CD14-positive monocyte (primary cell): ENCODE results near the gene RMND5B. TPM values are rescaled to one million over a fixed set of nuclear protein-coding genes. Genes with fewer than 3 reads are reported as not detected.

ENCODE experiments used
- DNase-seq, 3 donors: peaks; one replicate each; pipeline ENCODE4 v3.0.0-alpha.2; 2011 to 2022
- H2AFZ ChIP-seq: 2 replicates; pipeline ENCODE4 v1.6.0; 2012; ENCODE audit warnings: mild to moderate bottlenecking, low read depth, low read length, inconsistent platforms; ENCODE audit not compliant: insufficient read depth, poor library complexity, severe bottlenecking
- H3K27ac ChIP-seq, 2 donors: 1 replicate in 1 of 2; 2 replicates in 1 of 2; pipeline ENCODE4 v1.5.1; 2012 to 2013; ENCODE audit warnings: low read length in 2 of 2, control low read depth in 1 of 2, inconsistent platforms in 1 of 2, low read depth in 1 of 2, mild to moderate bottlenecking in 1 of 2
- H3K27me3 ChIP-seq, 2 donors: one replicate each; pipeline versions ENCODE4 v1.6.0 to v1.6.1; 2011 to 2013; ENCODE audit warnings: low read length in 2 of 2; ENCODE audit not compliant: control insufficient read depth in 2 of 2, insufficient read depth in 2 of 2
- H3K36me3 ChIP-seq, 2 donors: replicated peaks in 1 of 2; 1 replicate in 1 of 2; 2 replicates in 1 of 2; pipeline versions ENCODE4 v1.5.1 to v1.6.1; 2012 to 2013; ENCODE audit warnings: low read length in 2 of 2, control low read depth in 1 of 2, inconsistent platforms in 1 of 2, mild to moderate bottlenecking in 1 of 2; ENCODE audit not compliant: insufficient read depth in 2 of 2, control insufficient read depth in 1 of 2
- H3K4me1 ChIP-seq, 2 donors: 1 replicate in 1 of 2; 2 replicates in 1 of 2; pipeline versions ENCODE4 v1.5.1 to v1.6.1; 2012 to 2013; ENCODE audit warnings: low read length in 2 of 2, control low read depth in 1 of 2, inconsistent platforms in 1 of 2, mild to moderate bottlenecking in 1 of 2, moderate library complexity in 1 of 2; ENCODE audit not compliant: insufficient read depth in 2 of 2, control insufficient read depth in 1 of 2
- H3K4me2 ChIP-seq: replicated peaks from 2 replicates; pipeline ENCODE3; 2012; ENCODE audit warnings: low read length, moderate library complexity, mild to moderate bottlenecking; ENCODE audit not compliant: poor library complexity, severe bottlenecking; ENCODE audit errors: extremely low read depth
- H3K4me3 ChIP-seq, 3 experiments: fragments of 200-600 bp in 1 of 3; sonication (generic) in 1 of 3; replicated peaks in 1 of 3; 1 replicate in 2 of 3; 2 replicates in 1 of 3; pipeline ENCODE4 v1.5.1; 2011 to 2013; ENCODE audit warnings: low read length in 3 of 3, mild to moderate bottlenecking in 3 of 3, control low read depth in 2 of 3, low read depth in 2 of 3, inconsistent platforms in 1 of 3, moderate library complexity in 1 of 3
- H3K79me2 ChIP-seq: 2 replicates; pipeline ENCODE4 v1.6.0; 2012; ENCODE audit warnings: mild to moderate bottlenecking, control low read depth, inconsistent platforms, low read length, moderate library complexity; ENCODE audit not compliant: insufficient read depth
- H3K9ac ChIP-seq: 2 replicates; pipeline ENCODE4 v1.6.0; 2017; ENCODE audit warnings: low read length, mild to moderate bottlenecking; ENCODE audit not compliant: insufficient read depth, poor library complexity, severe bottlenecking
- H3K9me3 ChIP-seq, 2 donors: replicated peaks in 1 of 2; 1 replicate in 1 of 2; 2 replicates in 1 of 2; pipeline versions ENCODE4 v1.5.1 to v1.6.1; 2012 to 2013; ENCODE audit warnings: low read length in 2 of 2, control low read depth in 1 of 2; ENCODE audit not compliant: control insufficient read depth in 1 of 2, insufficient read depth in 1 of 2
- H4K20me1 ChIP-seq: 2 replicates; pipeline ENCODE4 v1.6.0; 2012; ENCODE audit warnings: mild to moderate bottlenecking, low read length, control low read depth, moderate library complexity; ENCODE audit not compliant: insufficient read depth
- H3K27ac Mint-ChIP-seq, 7 donors: one replicate each; pipeline ENCODE4 v1.8.0; 2020; ENCODE audit warnings: mild to moderate bottlenecking in 7 of 7, mixed read lengths in 7 of 7, moderate library complexity in 6 of 7, inconsistent platforms in 2 of 7
- H3K27me3 Mint-ChIP-seq, 3 donors: one replicate each; pipeline ENCODE4 v1.8.0; 2021 to 2022; ENCODE audit warnings: low read depth in 3 of 3, mild to moderate bottlenecking in 3 of 3, mixed read lengths in 3 of 3, moderate library complexity in 3 of 3, inconsistent platforms in 1 of 3
- H3K36me3 Mint-ChIP-seq, 2 donors: one replicate each; pipeline ENCODE4 v1.8.0; 2020; ENCODE audit warnings: mixed read lengths in 2 of 2, inconsistent platforms in 1 of 2, mild to moderate bottlenecking in 1 of 2
- H3K4me1 Mint-ChIP-seq: one replicate; pipeline ENCODE4 v1.8.0; 2020; ENCODE audit warnings: mild to moderate bottlenecking, mixed read lengths
- H3K4me3 Mint-ChIP-seq, 2 donors: one replicate each; pipeline ENCODE4 v1.8.0; 2020; ENCODE audit warnings: mild to moderate bottlenecking in 2 of 2, mixed read lengths in 2 of 2, moderate library complexity in 1 of 2
- H3K9me3 Mint-ChIP-seq, 7 donors: one replicate each; pipeline ENCODE4 v1.8.0; 2020 to 2022; ENCODE audit warnings: mixed read lengths in 7 of 7, mild to moderate bottlenecking in 6 of 7, moderate library complexity in 6 of 7, inconsistent platforms in 2 of 7
- WGBS: methylation state at CpG from one replicate; pipeline ENCODE4 v1.1.5; 2013; ENCODE audit warnings: missing lambda C conversion rate; ENCODE audit not compliant: insufficient coverage; 5-methylcytosine and 5-hydroxymethylcytosine counted together
- intact Hi-C, 2 donors: fragments of 100-400 bp; cut with micrococcal nuclease; formaldehyde crosslinking; loops; one replicate each; pipeline versions ENCODE4 v1.15.0 to v1.15.1; 2023
- polyA plus RNA-seq, 3 donors: library from polyadenylated mRNA; depleted of rRNA in 1 of 3; unstranded in 2 of 3; stranded (reverse) in 1 of 3; fragments of 300-500 nt in 2 of 3; fragments of >200 nt in 1 of 3; fragmentation: Illumina TruSeq in 2 of 3; gene quantifications; 1 replicate in 2 of 3; 2 replicates in 1 of 3; pipeline ENCODE4 v1.2.3, GENCODE V29; 2012 to 2021
- TF ChIP-seq, protein P1 (sequence below): fragments of 200-600 bp; IDR thresholded peaks from one replicate; pipeline ENCODE4 v1.8.0; 2022; ENCODE audit warnings: antibody characterized with exemption, mild to moderate bottlenecking

The RMND5B gene
- polyA plus RNA-seq, 3 donors = 20.9 to 27.4 (median 23.9) TPM

DNA sequence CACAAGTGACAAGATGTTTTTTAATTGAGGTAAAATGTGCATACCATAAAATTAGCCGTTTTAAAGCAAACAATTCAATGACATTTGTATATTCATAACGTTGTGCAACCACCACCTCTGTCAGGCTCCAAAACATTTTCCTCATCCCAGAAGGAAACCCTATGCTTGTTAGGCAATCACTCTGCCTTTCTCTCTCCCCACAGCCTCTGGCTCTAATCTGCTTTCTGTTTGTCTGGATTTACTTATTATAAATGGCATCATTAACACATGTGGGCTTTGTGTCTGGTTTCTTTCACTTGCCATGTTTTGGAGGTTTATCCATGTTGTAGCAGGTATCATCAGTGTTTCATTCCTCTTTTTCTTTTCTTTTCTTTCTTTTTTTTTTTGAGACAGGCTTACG is 18.9 kb upstream of the RMND5B start:
- Histone ChIP-seq H3K9me3 (peaks cover 3 to 29% of the 10 kb centered on the region in 2 donors), H3K79me2 (no peaks in the 10 kb centered on the region), H3K4me1 (peaks cover 15 to 31% of the 10 kb centered on the region in 2 donors), H3K4me3 (no peak overlapping the region), H3K27ac (no peak overlapping the region), H3K36me3 (no peaks in the 10 kb centered on the region), H3K4me2 (no peak overlapping the region), H3K27me3 (peaks cover 45 to 82% of the 10 kb centered on the region in 2 donors), H2AFZ (no peak overlapping the region), H4K20me1 (no peaks in the 10 kb centered on the region), H3K9ac (no peak overlapping the region)
- peaks cover 35% of the 10 kb centered on the region for H3K4me1 Mint-ChIP-seq
- intact Hi-C loops = no loop called here
- H3K4me3 Mint-ChIP-seq = peak overlapping the region in 1 of 2 donors; percentile 81
- no peaks in the 10 kb centered on the region for H3K36me3 Mint-ChIP-seq
- WGBS = no CpG with 5 or more reads among the region's 3 CpGs
- H3K9me3 Mint-ChIP-seq = peaks cover 0 to 33% (median 11%) of the 10 kb centered on the region in 7 donors
- no peak for DNase-seq
- H3K27ac Mint-ChIP-seq = no peak overlapping the region
- H3K27me3 Mint-ChIP-seq = peaks cover 68 to 84% (median 73%) of the 10 kb centered on the region in 3 donors
- TF ChIP-seq, protein P1, sequence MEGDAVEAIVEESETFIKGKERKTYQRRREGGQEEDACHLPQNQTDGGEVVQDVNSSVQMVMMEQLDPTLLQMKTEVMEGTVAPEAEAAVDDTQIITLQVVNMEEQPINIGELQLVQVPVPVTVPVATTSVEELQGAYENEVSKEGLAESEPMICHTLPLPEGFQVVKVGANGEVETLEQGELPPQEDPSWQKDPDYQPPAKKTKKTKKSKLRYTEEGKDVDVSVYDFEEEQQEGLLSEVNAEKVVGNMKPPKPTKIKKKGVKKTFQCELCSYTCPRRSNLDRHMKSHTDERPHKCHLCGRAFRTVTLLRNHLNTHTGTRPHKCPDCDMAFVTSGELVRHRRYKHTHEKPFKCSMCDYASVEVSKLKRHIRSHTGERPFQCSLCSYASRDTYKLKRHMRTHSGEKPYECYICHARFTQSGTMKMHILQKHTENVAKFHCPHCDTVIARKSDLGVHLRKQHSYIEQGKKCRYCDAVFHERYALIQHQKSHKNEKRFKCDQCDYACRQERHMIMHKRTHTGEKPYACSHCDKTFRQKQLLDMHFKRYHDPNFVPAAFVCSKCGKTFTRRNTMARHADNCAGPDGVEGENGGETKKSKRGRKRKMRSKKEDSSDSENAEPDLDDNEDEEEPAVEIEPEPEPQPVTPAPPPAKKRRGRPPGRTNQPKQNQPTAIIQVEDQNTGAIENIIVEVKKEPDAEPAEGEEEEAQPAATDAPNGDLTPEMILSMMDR = no peak

DNA sequence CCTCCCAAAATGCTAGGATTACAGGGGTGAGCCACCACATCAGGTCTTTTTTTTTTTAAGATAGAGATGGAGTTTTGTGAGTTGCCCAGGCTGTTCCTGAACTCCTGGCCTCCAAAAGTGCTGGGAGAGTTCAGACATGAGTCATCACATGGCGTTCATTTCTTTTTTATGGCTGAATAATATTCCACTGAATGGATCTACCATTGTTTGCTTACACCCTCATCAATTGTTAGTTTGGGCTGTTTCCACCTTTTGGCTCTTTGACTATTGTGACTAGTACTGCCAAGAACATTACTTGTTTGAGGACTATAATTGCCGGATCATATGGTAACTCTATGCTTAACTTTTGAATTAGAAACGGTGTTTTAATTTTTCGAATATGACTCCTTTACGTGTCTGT is 18.3 kb upstream of the RMND5B start:
- Histone ChIP-seq H3K9me3 (peaks cover 3 to 29% of the 10 kb centered on the region in 2 donors), H3K27me3 (peaks cover 48 to 84% of the 10 kb centered on the region in 2 donors), H3K36me3 (no peaks in the 10 kb centered on the region), H3K4me1 (peaks cover 15 to 31% of the 10 kb centered on the region in 2 donors), H2AFZ (no peak overlapping the region), H3K4me2 (no peak overlapping the region), H3K4me3 (no peak overlapping the region), H4K20me1 (no peaks in the 10 kb centered on the region), H3K27ac (no peak overlapping the region), H3K9ac (no peak overlapping the region), H3K79me2 (no peaks in the 10 kb centered on the region)
- TF ChIP-seq, protein P1 = no peak
- intact Hi-C loops = no loop called here
- no peak for DNase-seq
- Mint-ChIP-seq H3K4me1 (peaks cover 35% of the 10 kb centered on the region), H3K4me3 (peak overlapping the region in 1 of 2 donors; percentile 81), H3K27ac (no peak overlapping the region), H3K9me3 (peaks cover 0 to 34% (median 11%) of the 10 kb centered on the region in 7 donors), H3K27me3 (peaks cover 74 to 88% (median 78%) of the 10 kb centered on the region in 3 donors), H3K36me3 (no peaks in the 10 kb centered on the region)
- 70% methylated on average over 3 of the region's 5 CpGs for WGBS
